HL-60 (cell line): Measurements from ENCODE around the gene EFCAB8.

Source experiments
- DNase-seq, 2 experiments: peaks; one replicate each; pipeline ENCODE4 v3.0.0-alpha.2; 2010 to 2020; ENCODE audit warnings: low read depth in 1 of 2, low spot score in 1 of 2
- H3K27ac ChIP-seq: fragments of 250-450 bp; sonication (Bioruptor Pico); replicated peaks from 2 replicates; pipeline ENCODE4 v1.5.1; 2020; ENCODE audit warnings: mild to moderate bottlenecking, moderate library complexity
- H3K27me3 ChIP-seq: fragments of 250-450 bp; sonication (Bioruptor Pico); 2 replicates; pipeline ENCODE4 v1.5.1; 2021; ENCODE audit warnings: mild to moderate bottlenecking, moderate library complexity; ENCODE audit not compliant: insufficient read depth, poor library complexity, severe bottlenecking
- H3K4me3 ChIP-seq: replicated peaks from 2 replicates; pipeline ENCODE4 v1.5.1; 2011; ENCODE audit warnings: mild to moderate bottlenecking, control low read depth, low read length; ENCODE audit not compliant: insufficient read depth
- GABPA ChIP-seq: IDR thresholded peaks from 2 replicates; pipeline ENCODE4 v1.6.1; 2012; ENCODE audit warnings: low read depth
- POLR2AphosphoS5 ChIP-seq: IDR thresholded peaks from 2 replicates; pipeline ENCODE4 v1.6.1; 2012; ENCODE audit warnings: low read depth
- SPI1 ChIP-seq: IDR thresholded peaks from 2 replicates; pipeline ENCODE4 v1.6.1; 2012; ENCODE audit warnings: low read depth, mild to moderate bottlenecking, borderline replicate concordance
- TF ChIP-seq, protein P1 (sequence below): IDR thresholded peaks from one replicate; pipeline ENCODE4 v1.5.1; 2011; ENCODE audit warnings: low read length, control low read depth, inconsistent platforms; ENCODE audit not compliant: insufficient read depth
- TF ChIP-seq, protein P2 (sequence below): IDR thresholded peaks from 2 replicates; pipeline ENCODE4 v1.6.1; 2012; ENCODE audit warnings: low read depth; ENCODE audit not compliant: insufficient replicate concordance

EFCAB8 gene

DNA sequence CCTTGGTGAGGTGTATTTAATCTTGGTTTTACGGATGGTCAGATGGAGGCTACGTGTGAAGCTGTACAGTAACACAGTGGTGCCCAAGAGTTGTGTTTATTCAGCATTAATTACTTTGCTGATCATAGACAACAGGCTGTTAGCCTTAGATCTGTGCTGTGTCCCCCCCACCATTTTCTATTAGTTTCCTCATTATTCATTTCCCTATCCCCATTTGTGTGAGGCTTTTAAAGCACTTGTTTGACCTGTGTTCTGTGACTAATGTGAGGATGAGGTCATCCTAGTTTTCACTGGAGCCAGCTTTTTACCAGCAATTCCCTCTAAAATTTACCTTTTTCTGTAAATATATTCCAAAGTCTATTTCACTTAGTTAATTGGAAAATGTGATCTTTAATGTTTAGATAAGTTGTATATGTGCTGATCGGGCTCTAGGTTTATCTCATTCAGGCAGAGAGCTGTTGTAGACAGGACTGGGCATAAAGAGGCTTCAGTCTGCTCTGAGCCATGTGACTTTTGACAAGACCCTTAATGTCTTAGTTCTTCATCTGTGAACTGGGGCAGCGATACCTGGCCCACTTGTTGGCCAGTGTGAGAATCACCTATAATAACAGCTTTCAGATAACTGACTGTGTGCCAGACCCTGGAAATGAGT is 30.6 kb upstream of the EFCAB8 start:
- DNase-seq, result no peak
- Histone ChIP-seq H3K27me3 (no peaks in the 10 kb centered on the region), H3K4me3 (no peak overlapping the region), H3K27ac (peak overlapping the region; percentile 21; the same call in 1 of the 2 replicates)
- no peak for TF ChIP-seq SPI1
- no peak for TF ChIP-seq GABPA
- TF ChIP-seq, protein P1, sequence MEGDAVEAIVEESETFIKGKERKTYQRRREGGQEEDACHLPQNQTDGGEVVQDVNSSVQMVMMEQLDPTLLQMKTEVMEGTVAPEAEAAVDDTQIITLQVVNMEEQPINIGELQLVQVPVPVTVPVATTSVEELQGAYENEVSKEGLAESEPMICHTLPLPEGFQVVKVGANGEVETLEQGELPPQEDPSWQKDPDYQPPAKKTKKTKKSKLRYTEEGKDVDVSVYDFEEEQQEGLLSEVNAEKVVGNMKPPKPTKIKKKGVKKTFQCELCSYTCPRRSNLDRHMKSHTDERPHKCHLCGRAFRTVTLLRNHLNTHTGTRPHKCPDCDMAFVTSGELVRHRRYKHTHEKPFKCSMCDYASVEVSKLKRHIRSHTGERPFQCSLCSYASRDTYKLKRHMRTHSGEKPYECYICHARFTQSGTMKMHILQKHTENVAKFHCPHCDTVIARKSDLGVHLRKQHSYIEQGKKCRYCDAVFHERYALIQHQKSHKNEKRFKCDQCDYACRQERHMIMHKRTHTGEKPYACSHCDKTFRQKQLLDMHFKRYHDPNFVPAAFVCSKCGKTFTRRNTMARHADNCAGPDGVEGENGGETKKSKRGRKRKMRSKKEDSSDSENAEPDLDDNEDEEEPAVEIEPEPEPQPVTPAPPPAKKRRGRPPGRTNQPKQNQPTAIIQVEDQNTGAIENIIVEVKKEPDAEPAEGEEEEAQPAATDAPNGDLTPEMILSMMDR, result no peak
- TF ChIP-seq POLR2AphosphoS5, result no peak
- TF ChIP-seq, protein P2, sequence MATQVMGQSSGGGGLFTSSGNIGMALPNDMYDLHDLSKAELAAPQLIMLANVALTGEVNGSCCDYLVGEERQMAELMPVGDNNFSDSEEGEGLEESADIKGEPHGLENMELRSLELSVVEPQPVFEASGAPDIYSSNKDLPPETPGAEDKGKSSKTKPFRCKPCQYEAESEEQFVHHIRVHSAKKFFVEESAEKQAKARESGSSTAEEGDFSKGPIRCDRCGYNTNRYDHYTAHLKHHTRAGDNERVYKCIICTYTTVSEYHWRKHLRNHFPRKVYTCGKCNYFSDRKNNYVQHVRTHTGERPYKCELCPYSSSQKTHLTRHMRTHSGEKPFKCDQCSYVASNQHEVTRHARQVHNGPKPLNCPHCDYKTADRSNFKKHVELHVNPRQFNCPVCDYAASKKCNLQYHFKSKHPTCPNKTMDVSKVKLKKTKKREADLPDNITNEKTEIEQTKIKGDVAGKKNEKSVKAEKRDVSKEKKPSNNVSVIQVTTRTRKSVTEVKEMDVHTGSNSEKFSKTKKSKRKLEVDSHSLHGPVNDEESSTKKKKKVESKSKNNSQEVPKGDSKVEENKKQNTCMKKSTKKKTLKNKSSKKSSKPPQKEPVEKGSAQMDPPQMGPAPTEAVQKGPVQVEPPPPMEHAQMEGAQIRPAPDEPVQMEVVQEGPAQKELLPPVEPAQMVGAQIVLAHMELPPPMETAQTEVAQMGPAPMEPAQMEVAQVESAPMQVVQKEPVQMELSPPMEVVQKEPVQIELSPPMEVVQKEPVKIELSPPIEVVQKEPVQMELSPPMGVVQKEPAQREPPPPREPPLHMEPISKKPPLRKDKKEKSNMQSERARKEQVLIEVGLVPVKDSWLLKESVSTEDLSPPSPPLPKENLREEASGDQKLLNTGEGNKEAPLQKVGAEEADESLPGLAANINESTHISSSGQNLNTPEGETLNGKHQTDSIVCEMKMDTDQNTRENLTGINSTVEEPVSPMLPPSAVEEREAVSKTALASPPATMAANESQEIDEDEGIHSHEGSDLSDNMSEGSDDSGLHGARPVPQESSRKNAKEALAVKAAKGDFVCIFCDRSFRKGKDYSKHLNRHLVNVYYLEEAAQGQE, result no peak

DNA sequence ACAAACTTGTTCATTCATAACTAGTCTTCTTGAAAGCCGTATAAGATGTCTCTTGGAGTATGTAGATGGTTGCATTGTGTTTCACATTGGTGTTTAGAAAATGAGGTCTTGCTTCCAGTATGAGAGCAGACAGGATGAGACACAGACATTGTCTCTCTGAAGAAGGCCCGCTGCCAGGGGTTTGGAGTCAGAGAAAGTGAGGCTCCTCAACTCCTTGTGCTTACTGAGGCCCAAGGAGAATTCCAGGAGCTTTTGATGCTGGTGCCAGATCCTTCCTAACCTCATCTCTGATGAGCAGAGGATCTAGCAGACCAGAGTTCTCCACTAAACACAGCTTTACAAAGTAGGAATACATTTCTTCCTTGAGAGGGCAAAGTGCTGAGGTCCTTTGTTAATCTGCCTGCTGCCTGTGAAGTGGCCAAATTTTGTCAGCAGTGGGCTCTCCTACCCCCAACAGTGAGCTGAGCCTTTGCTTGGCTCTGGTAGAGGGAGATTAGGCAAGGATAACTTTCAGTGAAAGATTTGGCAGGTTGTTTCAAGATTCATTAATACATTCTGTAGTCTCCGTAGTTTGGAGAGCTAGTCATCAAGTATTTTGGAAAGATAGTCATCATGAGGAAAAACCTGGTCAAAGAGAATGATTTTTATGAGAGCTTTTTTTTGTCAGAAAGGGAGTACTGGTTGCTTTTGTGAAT is 29.3 kb upstream of the EFCAB8 start:
- no peak for DNase-seq
- TF ChIP-seq, protein P1, result no peak
- no peak for TF ChIP-seq GABPA
- TF ChIP-seq, protein P2, result no peak
- TF ChIP-seq POLR2AphosphoS5, result no peak
- no peak for TF ChIP-seq SPI1
- Histone ChIP-seq H3K27me3 (no peaks in the 10 kb centered on the region), H3K27ac (peak overlapping the region; percentile 62), H3K4me3 (no peak overlapping the region)

DNA sequence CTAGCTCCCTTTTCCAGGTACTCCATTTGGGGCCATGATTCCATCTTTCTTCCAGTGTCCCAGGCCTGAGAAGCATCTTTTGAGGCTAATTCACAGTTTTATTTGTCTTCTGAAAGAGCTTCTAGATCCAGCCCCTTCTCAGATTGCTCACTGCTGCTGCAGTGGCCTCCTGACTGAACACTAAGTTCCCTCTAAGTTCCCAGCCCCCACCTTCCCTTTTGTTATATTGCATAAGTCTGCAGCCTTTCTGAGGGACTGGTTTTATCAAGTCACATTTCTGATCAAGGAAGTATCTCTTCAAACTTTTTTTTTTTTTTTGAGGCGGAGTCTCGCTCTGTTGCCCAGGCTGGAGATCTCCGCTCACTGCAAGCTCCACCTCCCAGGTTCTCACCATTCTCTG is 28.3 kb upstream of the EFCAB8 start:
- Histone ChIP-seq H3K27me3 (no peaks in the 10 kb centered on the region), H3K4me3 (no peak overlapping the region), H3K27ac (peak overlapping the region; percentile 62)
- TF ChIP-seq, protein P2, result no peak
- TF ChIP-seq, protein P1, result no peak
- TF ChIP-seq GABPA (no peak), SPI1 (no peak; the same call in 1 of the 2 replicates), POLR2AphosphoS5 (no peak)
- peak; percentile 73 to 93 for DNase-seq
